ENCODE results near the gene RANBP9. TPM values are rescaled to one million over a fixed set of nuclear protein-coding genes. Genes with fewer than 3 reads are reported as not detected.
A peak's percentile ranks its signal among the peaks of the same experiment; 100 is the strongest.

The RANBP9 gene
- total and polyA plus RNA-seq, 2 of the 13 experiments (the other 11 are each of a cell fraction or from before 2014, with no cell fraction given): 26.6 to 30.6 TPM

DNA sequence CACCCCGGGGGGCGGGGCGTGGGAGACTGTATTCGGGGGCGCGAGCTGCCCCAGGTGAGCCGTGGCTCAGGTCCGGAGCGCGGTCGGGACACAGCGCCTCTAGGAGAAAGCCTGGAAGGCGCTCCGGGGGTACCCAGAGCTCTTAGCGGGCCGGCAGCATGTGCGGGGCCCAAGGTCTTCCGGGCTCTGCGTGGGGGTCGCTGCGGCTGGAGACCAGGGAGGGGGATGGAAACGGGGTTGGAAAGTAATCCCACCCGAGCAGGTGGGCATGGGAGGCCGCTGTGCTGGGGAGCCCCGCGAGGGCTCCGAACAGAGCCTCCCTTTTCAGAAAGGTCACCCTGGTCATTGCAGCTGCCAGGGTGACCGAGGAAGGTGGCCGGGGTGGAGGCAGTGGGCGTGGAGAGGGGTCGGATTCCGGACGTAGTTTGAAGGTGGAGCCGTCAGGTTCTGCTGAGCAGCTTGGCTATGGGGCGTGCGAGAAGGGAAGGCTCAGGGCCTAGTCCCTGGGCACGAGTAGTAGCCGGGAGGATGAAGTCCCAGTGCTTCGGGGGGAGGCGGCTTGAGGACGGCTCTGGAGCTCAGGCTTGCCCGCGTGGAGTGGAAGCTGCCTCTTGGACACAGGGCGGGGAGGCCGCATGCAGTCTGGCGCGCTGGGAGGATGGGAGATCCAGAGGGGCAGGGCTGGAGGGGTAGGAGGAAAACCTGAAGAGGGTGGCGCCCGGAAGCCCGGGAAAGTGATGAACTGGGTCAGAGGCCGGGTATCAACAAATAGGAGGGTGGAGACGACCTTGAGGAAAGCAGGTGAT, 136.9 kb downstream of the RANBP9 start, which contains the start of gene SIRT5 (continued):
- TF ChIP-seq POLR2G (IDR thresholded peaks at IDR 0.05; ENCODE audit: low read depth, low read length) (peak; percentile 90), ZNF253 (CRISPR knock-in tag; IDR thresholded peaks at IDR 0.05; ENCODE audit: borderline replicate concordance) (0 out of 2 replicates have a peak, but pooled peaks have one; percentile 10), ZC3H4 (CRISPR knock-in tag; IDR thresholded peaks at IDR 0.05; ENCODE audit: borderline replicate concordance) (peak; percentile 90; the same call in 1 of the 2 replicates), MXD1 (CRISPR knock-in tag; IDR thresholded peaks at IDR 0.05) (peak; percentile 88), SOX5 (CRISPR knock-in tag; IDR thresholded peaks at IDR 0.05; ENCODE audit: borderline replicate concordance) (peak; percentile 47), ZNF260 (CRISPR knock-in tag; IDR thresholded peaks at IDR 0.05; ENCODE audit: borderline replicate concordance, low read depth) (no peak), BORCS8-MEF2B (CRISPR knock-in tag; IDR thresholded peaks at IDR 0.05) (peak; percentile 93), ELK4 (CRISPR knock-in tag; IDR thresholded peaks at IDR 0.05; ENCODE audit: borderline replicate concordance) (no peak), ZNF629 (CRISPR knock-in tag; conservative IDR thresholded peaks at IDR 0.05) (no peak), ZNF691 (CRISPR knock-in tag; IDR thresholded peaks at IDR 0.05; ENCODE audit: borderline replicate concordance, low read depth) (peak; percentile 66; the same call in 1 of the 2 replicates), RNF219 (CRISPR knock-in tag; IDR thresholded peaks at IDR 0.05) (no peak; the same call in 1 of the 2 replicates), GABPA (IDR thresholded peaks at IDR 0.05; ENCODE audit: low read depth, low read length) (no peak), GABPA (CRISPR knock-in tag; IDR thresholded peaks at IDR 0.05; ENCODE audit: low read depth) (peak; percentile 70), ZNF329 (CRISPR knock-in tag; IDR thresholded peaks at IDR 0.05; ENCODE audit: low read depth) (peak; percentile 20; the same call in 1 of the 2 replicates), ZNF350 (CRISPR knock-in tag; IDR thresholded peaks at IDR 0.05; ENCODE audit: borderline replicate concordance, low read depth) (peak; percentile 91), XRCC5 (optimal IDR thresholded peaks at IDR 0.05; ENCODE audit: low read length) (peak; percentile 71), ZNF564 (CRISPR knock-in tag; IDR thresholded peaks at IDR 0.05) (peak; percentile 79), REXO4 (CRISPR knock-in tag; IDR thresholded peaks at IDR 0.05; ENCODE audit: borderline replicate concordance) (no peak), ZNF280B (CRISPR knock-in tag; IDR thresholded peaks at IDR 0.05; ENCODE audit: borderline replicate concordance) (peak; percentile 73; the same call in 1 of the 2 replicates), NR2F2 (IDR thresholded peaks at IDR 0.05; ENCODE audit: borderline replicate concordance, low read depth) (peak; percentile 81), SOX13 (IDR thresholded peaks at IDR 0.05) (0 out of 2 replicates have a peak, but pooled peaks have one; percentile 10), SOX13 (CRISPR knock-in tag; conservative IDR thresholded peaks at IDR 0.05 in 1 of 2, IDR thresholded peaks at IDR 0.05 in 1 of 2) (peak in 1 of 2 experiments; percentile 72; a peak in 2 of 4 replicates), ZMYM3 (CRISPR knock-in tag; IDR thresholded peaks at IDR 0.05) (peak; percentile 76)
